Thoracic aorta (tissue), 2 donors: ENCODE results near the gene KCNMB1. TPM values are rescaled to one million over a fixed set of nuclear protein-coding genes. Genes with fewer than 3 reads are reported as not detected.

ENCODE experiments used
- ATAC-seq: fragments of 150-250 bp; one replicate; pipeline ENCODE4 v1.8.0; 2017; ENCODE audit warnings: low read depth; ENCODE audit not compliant: insufficient number of reproducible peaks, low FRiP score
- DNase-seq: peaks from one replicate; pipeline ENCODE4 v3.0.0-alpha.2; 2020; ENCODE audit warnings: low spot score
- H3K27ac ChIP-seq, 2 donors: fragments of 200-600 bp; sonication (generic); 1 replicate in 1 of 2; 2 replicates in 1 of 2; pipeline ENCODE4 v1.5.1; 2016; ENCODE audit warnings: mild to moderate bottlenecking in 2 of 2, moderate library complexity in 2 of 2
- H3K27me3 ChIP-seq: fragments of 200-600 bp; sonication (generic); replicated peaks from 2 replicates; pipeline ENCODE4 v1.6.0; 2016; ENCODE audit warnings: mild to moderate bottlenecking; ENCODE audit not compliant: insufficient read depth
- H3K36me3 ChIP-seq: fragments of 200-600 bp; sonication (generic); one replicate; pipeline ENCODE4 v1.5.1; 2016
- H3K4me1 ChIP-seq, 2 donors: fragments of 200-600 bp; sonication (generic); 1 replicate in 1 of 2; 2 replicates in 1 of 2; pipeline versions ENCODE4 v1.5.1 to v1.6.0; 2016; ENCODE audit warnings: low read depth in 2 of 2, mild to moderate bottlenecking in 1 of 2; ENCODE audit not compliant: control insufficient read depth in 1 of 2
- H3K4me3 ChIP-seq: fragments of 200-600 bp; sonication (generic); 2 replicates; pipeline ENCODE4 v1.5.1; 2016; ENCODE audit warnings: mild to moderate bottlenecking
- H3K9me3 ChIP-seq: fragments of 200-600 bp; sonication (generic); 2 replicates; pipeline ENCODE4 v1.5.1; 2016
- total RNA-seq, 2 donors: library from RNA; depleted of rRNA; stranded (reverse); fragments of >200 nt; gene quantifications; one replicate each; pipeline versions ENCODE4 v1.1.0 to v1.2.3, GENCODE V29; 2016
- TF ChIP-seq, protein P1 (sequence below): fragments of 200-600 bp; sonication (generic); IDR thresholded peaks from one replicate; pipeline ENCODE4 v1.5.1; 2019; ENCODE audit warnings: antibody characterized with exemption

The KCNMB1 gene, protein sequence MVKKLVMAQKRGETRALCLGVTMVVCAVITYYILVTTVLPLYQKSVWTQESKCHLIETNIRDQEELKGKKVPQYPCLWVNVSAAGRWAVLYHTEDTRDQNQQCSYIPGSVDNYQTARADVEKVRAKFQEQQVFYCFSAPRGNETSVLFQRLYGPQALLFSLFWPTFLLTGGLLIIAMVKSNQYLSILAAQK
- 10 to 100 TPM; 20.1 to 30.1 TPM for total RNA-seq

DNA sequence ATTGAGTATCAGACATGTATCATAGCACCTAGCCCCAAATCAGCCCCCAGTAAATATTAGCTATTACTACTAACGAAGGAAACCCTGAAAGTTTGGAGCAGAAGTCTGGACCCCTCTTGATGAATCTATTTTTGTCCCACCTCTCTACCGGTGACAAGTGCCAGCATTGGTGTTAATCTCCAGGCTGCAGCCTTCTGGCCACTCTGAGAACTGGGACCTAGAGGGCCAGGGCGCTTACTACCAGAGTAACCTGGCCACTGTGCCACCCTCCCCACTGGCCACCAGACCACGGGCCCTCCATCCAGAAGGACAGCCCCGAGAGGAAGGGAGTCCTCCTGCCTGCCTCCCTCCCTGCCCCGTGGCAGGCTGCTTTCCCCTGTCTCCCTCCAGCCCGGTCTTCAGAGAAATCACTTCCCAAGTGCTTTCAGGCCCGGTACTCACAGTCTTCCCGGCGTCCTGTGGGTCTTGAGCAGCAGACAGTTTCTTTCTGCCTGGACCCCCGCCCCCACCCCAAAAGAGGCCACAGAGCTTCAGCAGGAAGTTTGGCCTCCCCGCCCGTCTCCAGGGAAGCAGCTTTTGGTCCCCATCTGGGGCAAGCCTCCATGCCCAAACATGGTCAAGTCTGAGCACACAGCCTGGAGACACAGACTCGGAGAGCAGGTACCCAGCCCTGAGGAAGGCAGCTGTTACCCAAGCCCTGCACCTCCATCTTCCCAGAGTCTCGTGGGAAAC, at the start of gene KCNMB1:
KCNMB1 (minus strand) TSS at position 550 of the 732 bp plus-strand sequence. CDS start 3,920 bp downstream, outside the sequence.
- peaks cover 14% of the 10 kb centered on the region for H3K36me3 ChIP-seq
- ATAC-seq (peak; percentile 82), DNase-seq (no peak)
- H3K4me3 ChIP-seq = peak within 1 kb of the TSS; percentile 82
- H3K9me3 ChIP-seq = no peaks in the 10 kb centered on the region
- H3K4me1 ChIP-seq = peaks cover 10 to 68% of the 10 kb centered on the region in 2 donors
- no peaks in the 10 kb centered on the region for H3K27me3 ChIP-seq
- TF ChIP-seq, protein P1, sequence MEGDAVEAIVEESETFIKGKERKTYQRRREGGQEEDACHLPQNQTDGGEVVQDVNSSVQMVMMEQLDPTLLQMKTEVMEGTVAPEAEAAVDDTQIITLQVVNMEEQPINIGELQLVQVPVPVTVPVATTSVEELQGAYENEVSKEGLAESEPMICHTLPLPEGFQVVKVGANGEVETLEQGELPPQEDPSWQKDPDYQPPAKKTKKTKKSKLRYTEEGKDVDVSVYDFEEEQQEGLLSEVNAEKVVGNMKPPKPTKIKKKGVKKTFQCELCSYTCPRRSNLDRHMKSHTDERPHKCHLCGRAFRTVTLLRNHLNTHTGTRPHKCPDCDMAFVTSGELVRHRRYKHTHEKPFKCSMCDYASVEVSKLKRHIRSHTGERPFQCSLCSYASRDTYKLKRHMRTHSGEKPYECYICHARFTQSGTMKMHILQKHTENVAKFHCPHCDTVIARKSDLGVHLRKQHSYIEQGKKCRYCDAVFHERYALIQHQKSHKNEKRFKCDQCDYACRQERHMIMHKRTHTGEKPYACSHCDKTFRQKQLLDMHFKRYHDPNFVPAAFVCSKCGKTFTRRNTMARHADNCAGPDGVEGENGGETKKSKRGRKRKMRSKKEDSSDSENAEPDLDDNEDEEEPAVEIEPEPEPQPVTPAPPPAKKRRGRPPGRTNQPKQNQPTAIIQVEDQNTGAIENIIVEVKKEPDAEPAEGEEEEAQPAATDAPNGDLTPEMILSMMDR = peak; percentile 6
- peak within 1 kb of the TSS; percentile 95 to 97 for H3K27ac ChIP-seq

DNA sequence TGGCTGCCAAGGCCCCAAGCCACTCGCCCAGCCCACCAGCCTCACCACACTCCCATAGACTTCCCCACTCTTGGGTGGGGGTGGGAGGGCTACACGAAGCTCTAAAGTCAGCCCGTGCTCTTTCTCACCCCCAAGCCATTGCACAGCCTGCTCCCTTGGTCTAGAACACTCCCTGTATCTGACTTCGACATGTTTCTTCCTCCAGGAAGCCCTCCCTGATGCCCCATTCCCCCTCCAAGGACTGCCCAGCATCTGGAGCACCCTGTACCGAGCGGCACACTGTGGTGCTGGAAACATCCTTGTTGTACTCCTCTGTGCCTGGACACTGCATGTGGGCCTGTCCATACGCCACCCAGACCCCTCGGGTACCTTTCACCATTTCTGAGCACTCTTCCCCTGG, 49.4 kb upstream of the KCNMB1 start:
- H3K4me3 ChIP-seq = no peak overlapping the region
- TF ChIP-seq, protein P1 = no peak
- no peak for DNase-seq
- no peak for ATAC-seq
- H3K27me3 ChIP-seq = no peaks in the 10 kb centered on the region
- H3K27ac ChIP-seq = no peak overlapping the region
- H3K36me3 ChIP-seq = no peaks in the 10 kb centered on the region
- H3K9me3 ChIP-seq = no peaks in the 10 kb centered on the region
- no peaks in the 10 kb centered on the region for H3K4me1 ChIP-seq

DNA sequence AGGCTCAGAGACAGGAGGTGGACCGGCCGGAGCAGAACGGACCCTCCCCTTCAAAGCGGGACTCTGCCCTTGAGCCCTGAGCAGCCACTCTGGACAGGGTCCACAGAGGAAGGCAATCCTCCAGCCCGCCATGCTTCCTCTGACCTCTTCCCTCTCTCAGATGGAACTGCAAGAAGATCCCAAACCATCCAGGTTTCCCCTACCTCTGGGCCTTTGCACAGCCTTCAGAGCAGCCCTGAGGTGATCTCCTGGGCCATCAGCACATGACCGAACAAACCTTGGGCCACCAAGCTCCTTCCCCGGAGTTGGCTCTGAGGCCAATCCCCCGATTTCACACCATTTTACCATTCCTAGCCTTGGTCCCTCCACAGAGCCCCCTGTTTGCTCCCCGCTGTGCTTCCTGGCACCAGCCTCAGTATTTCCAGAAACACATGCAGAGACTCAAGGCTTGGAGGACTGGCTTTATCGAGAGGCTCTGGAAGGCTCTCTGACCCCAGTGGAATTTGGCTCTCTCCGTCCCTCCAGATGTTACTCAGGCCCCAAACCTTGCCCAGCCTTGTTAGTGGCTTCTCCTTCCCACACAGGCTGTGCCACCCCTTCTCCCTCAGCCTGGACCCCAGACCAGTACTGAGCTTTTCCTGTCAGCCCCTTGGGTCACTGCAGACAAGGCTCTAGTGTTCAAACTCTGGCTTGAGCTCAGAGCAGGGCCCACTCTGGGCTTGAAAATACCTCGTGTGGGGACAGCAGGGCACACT, 48.6 kb upstream of the KCNMB1 start:
- Histone ChIP-seq H3K27ac (no peak overlapping the region), H3K4me3 (no peak overlapping the region), H3K9me3 (no peaks in the 10 kb centered on the region), H3K27me3 (no peaks in the 10 kb centered on the region), H3K36me3 (no peaks in the 10 kb centered on the region), H3K4me1 (no peaks in the 10 kb centered on the region)
- ATAC-seq (no peak), DNase-seq (no peak)
- TF ChIP-seq, protein P1 = no peak

DNA sequence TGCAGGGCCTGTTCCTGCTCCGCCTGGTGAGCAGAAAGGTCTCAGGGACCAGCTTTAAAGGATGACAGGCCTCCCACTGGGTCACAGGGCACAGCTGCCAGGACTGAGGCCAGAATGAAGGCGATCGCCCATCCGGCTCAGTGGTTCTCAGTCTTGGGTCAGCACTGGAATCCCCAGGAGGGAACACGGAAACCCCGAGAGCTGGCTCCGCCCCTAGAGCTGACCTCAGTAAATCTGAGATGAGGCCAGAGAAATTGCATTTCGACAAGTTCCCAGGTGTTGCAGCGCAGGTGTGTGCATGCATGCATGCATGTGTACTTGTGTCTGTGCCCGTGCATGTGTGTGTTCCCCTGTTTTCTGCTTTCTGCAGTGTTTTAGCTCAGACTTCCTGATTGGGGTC, 47.2 kb upstream of the KCNMB1 start:
- DNase-seq (no peak), ATAC-seq (no peak)
- H3K27ac ChIP-seq = no peak overlapping the region
- H3K36me3 ChIP-seq = no peaks in the 10 kb centered on the region
- TF ChIP-seq, protein P1 = no peak
- no peak overlapping the region for H3K4me3 ChIP-seq
- H3K27me3 ChIP-seq = no peaks in the 10 kb centered on the region
- H3K4me1 ChIP-seq = no peaks in the 10 kb centered on the region
- no peaks in the 10 kb centered on the region for H3K9me3 ChIP-seq
